Gastroesophageal sphincter (tissue), 3 donors: ENCODE measurements around the gene CAMKMT.

Source experiments
- POLR2A ChIP-seq, 2 donors: fragments of 450-650 bp; IDR thresholded peaks; one replicate each; pipeline ENCODE4 v1.6.1; 2017; ENCODE audit warnings: antibody characterized with exemption in 2 of 2, mild to moderate bottlenecking in 2 of 2, moderate library complexity in 1 of 2
- POLR2AphosphoS5 ChIP-seq: sonication (generic); formaldehyde crosslinking; IDR thresholded peaks from one replicate; pipeline ENCODE4 v1.6.1; 2017; ENCODE audit warnings: antibody characterized with exemption
- TF ChIP-seq, protein P1 (sequence below), 4 experiments: fragments of 200-600 bp in 2 of 4; fragments of 450-650 bp in 2 of 4; sonication (generic) in 1 of 4; IDR thresholded peaks; one replicate each; pipeline ENCODE4 v1.5.1; 2017 to 2019; ENCODE audit warnings: antibody characterized with exemption in 4 of 4, mild to moderate bottlenecking in 2 of 4, moderate library complexity in 2 of 4

GRCh38 chr2:44487052-44487451, 125.3 kb downstream of the CAMKMT start:
- TF ChIP-seq, protein P1, sequence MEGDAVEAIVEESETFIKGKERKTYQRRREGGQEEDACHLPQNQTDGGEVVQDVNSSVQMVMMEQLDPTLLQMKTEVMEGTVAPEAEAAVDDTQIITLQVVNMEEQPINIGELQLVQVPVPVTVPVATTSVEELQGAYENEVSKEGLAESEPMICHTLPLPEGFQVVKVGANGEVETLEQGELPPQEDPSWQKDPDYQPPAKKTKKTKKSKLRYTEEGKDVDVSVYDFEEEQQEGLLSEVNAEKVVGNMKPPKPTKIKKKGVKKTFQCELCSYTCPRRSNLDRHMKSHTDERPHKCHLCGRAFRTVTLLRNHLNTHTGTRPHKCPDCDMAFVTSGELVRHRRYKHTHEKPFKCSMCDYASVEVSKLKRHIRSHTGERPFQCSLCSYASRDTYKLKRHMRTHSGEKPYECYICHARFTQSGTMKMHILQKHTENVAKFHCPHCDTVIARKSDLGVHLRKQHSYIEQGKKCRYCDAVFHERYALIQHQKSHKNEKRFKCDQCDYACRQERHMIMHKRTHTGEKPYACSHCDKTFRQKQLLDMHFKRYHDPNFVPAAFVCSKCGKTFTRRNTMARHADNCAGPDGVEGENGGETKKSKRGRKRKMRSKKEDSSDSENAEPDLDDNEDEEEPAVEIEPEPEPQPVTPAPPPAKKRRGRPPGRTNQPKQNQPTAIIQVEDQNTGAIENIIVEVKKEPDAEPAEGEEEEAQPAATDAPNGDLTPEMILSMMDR (IDR thresholded peaks at IDR 0.05), result no peak
- no peak for TF ChIP-seq POLR2AphosphoS5
- TF ChIP-seq POLR2A (IDR thresholded peaks at IDR 0.05), result no peak
